HG03108 (cell line): Measurements from ENCODE around the gene PACSIN3.

ENCODE experiments used
- ATAC-seq: cut with Tn5 transposase; IDR thresholded peaks from one replicate; pipeline ENCODE4 v1.9.1; 2021; ENCODE audit warnings: moderate library complexity; ENCODE audit not compliant: unreplicated experiment

The PACSIN3 gene

DNA sequence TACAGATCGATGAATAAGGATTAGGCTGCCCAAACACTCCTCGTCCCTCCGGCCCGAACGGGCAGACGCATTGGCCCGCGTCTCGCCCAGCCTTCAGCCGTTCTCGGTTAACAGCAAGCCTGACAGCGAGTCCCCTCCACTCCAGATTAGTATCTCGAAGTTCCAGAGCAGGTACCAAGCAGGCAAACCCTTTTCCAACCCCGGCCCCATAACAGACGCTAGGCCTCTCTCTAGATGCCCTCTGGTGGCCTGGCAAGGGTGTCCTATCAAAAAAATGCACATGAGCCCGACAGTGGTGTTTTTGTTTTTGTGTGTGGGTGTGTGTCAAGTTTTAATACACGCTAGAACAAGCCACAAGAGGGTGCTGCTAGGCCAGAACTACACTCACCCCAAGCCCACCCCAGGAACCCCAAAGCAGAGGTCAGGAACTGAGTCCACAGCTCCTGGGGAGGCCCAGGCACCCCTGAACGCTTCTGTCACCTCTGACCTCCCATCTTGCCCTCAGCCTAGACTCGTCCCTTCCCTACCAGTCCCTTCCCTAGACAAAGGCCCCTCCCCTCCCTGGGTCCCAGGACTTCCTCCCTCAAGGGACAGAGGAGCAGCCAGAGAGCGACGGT lies 8.9 kb downstream of the PACSIN3 start:
- ATAC-seq = peak; percentile 35

DNA sequence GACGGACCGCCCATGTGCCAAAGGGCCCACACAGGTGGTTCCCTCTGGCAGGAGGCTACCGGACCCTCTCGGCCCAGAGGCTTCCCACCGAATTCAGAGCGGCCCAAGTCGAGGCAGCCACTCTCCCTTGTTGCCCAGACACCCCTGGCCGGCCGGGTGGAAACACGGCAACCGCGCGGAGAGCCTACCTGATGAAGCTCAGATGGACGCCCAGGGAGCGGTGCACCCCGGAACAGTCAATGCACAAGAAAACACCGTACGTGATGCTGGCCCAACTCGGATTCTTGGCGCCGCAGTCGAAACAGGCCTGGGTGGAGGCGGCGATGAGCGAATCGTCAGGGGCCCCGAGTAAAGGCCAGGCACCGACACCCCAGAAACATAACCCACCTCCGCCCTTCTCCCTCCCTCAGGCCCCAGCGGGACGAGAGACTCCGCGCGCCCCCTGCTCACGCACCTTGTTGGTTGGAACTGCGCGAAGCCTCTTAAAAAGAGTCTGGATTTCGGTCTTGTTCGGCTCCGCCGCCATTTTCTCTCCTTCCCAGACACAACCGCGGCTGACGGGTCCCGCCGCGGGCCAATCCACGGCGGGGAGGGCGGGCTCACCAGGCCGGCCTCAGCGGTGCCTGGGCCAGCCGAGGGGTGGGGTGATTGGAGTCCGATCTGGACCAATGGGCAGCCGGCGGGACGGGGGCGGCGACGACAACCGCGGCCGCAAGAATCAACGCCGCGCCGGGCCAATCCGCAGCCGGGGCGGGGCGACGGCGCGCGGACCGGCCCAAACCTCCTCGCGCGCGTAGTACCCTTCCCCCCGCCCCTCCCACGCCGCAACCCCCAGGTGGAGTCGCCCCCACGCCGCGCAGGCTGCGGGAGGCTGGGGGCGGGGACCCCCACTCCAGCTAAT lies 9.7 kb downstream of the PACSIN3 start, which contains the start of gene ARFGAP2:
Gene ARFGAP2, minus strand, starts transcription at position 552 of the 901 bp plus-strand sequence. Its CDS starts 26 bp downstream, at position 526.
- ATAC-seq = peak; percentile 92

- no peak for ATAC-seq
Measured at GRCh38 chr11:47175746-47176327, 10.4 kb downstream of the PACSIN3 start.

- no peak for ATAC-seq
Measured at GRCh38 chr11:47172740-47173336, 13.4 kb downstream of the PACSIN3 start.

DNA sequence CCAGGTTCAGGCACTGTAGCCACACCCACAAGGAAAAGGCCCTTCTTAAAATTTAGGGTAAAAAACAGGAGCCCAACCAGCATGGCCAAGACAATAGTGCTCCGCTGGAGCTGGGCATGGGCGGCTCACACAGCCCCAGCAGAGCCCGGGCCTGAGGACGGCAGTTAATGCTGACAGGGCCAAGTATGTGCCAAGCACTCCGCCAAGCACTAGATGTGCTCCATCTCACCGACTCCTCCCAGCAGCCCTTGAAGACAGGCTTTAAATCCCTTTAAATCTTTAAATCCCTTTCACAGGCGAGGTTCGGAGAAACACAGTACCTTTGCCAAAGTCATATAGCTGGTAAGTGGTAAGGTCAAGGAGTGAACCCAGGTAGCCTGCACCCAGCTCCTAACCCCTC lies 14.4 kb downstream of the PACSIN3 start:
- ATAC-seq = no peak

- no peak for ATAC-seq
Measured at GRCh38 chr11:47171061-47171838, 15.0 kb downstream of the PACSIN3 start.

DNA sequence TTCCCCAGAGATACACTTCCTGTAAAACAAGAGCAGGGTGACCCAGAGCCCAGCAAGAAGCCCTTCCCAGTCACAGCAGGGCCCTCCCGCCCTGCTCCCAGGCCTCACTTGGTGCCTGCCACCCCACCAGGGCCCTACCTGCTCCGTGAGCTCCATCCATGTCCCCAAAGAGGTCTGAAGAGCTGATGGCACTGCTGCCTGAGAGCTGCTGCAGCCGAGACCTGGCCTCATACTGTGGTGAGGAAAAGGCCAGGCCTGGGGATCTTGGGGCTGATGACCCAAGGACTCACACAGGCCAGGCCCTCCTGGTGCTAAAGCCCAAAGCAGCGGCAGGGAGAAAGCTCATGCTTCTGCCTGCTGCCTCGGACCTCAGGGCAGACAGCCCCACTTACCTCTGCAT lies 19.9 kb downstream of the PACSIN3 start:
- ATAC-seq = no peak

DNA sequence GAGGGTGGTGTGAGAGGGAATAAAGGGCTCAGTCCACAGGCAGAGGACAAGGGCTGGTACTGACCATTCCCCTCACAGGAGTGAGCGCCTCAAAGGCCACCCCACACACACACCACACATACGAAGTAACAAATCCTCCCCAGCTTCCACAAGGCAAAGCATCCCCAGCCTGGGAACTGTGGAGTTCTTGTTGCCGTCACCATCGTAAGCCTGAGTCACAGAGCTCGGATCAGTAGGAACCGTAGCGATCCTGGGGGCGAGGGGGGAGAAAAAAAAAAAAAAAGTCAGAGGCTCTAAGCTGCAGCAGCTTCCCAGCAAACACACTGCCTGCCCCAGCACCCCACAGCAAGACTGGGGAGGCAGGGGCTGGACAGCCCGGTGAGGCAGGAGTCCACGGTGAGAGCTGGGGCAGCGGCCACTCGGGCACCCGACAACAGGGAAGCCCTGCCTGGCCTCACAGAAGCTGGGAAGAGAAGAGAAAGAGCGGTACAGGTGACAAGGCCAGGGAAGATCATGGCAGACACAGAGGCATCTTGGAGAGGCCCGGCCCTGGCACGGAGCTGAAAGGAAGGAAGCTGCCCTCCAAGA lies 20.9 kb downstream of the PACSIN3 start:
- no peak for ATAC-seq

DNA sequence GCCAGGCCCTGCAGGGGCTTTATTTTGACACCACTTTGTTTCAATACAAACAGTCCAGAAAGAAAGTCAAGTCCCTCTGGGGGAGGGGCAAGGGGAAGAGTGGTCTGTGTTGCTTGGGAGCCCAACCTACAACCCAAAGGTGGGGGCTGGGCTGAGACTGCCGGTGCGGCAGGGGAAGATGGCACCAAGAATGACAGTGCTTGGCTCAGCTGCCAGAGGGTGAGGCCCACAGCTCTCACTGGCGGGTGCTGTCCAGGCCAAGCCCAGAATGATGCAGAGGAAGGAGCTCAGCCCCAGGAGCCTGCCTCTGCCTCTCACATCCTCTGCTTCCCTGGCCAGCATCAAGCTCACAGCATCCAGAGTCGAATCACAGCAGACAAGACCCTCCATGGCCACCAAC lies 21.9 kb downstream of the PACSIN3 start:
- ATAC-seq = no peak

GRCh38 chr11:47163898-47164297 lies 22.3 kb downstream of the PACSIN3 start:
- no peak for ATAC-seq

- no peak for ATAC-seq
Measured at GRCh38 chr11:47163193-47163592, 23.0 kb downstream of the PACSIN3 start.

GRCh38 chr11:47162426-47162825 lies 23.8 kb downstream of the PACSIN3 start:
- ATAC-seq = no peak

- no peak for ATAC-seq
Measured at GRCh38 chr11:47161890-47162289, 24.3 kb downstream of the PACSIN3 start.

DNA sequence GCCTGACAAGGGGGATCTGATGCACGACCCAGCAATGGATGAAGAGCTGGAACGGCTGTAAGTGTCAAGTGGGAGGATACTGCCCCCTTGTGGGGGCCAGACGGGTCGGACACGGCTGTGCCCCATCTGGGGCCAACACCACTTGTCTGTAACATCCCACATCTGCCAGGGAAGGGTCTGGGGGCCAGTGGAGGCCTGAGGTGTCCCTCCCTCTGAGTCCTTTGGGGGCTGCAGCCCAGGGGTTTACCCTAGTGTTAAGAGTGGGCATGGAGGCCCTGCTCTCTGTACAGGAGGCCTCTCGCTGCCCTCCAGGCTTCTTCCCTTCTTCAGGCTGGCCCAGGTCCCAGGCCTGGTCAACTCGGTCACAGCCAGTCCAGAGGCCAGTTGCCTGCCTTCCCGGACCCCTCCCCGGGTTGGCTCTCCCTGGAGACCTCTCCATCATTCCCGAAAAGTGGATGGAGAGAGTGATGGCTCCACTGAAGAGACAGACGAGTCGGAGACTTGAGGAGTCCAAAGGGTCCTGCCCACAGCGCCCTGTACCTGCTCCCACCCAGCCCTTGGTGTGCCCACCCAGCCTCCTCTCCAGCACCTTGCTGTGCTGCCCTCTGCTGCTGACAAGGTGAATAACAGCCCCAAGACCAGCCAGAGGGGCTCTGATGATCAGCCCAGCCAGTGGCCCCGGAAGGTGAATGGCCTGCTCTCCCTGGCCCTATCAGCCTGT lies 24.9 kb downstream of the PACSIN3 start:
- ATAC-seq = peak; percentile 42

DNA sequence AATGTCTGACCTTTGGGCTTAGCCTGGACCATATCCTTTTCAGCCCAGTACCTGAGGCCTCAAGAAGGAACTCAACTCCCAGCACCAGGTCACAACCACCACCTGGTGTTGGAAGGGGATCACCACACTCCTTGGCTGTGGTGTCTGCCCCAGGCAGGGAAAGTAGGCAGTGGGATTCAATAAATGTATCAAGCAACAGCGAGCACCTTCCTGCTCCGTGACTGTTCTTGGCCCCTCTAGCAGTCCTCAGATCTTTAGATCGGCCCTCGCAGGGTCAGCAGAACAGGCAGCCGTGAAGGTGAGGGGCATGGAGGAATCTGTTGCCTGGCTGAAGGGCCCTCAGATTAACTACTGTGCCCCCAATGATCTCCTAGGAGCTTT lies 25.5 kb downstream of the PACSIN3 start:
- no peak for ATAC-seq

GRCh38 chr11:47158242-47158641 lies 28.0 kb downstream of the PACSIN3 start:
- ATAC-seq = no peak

DNA sequence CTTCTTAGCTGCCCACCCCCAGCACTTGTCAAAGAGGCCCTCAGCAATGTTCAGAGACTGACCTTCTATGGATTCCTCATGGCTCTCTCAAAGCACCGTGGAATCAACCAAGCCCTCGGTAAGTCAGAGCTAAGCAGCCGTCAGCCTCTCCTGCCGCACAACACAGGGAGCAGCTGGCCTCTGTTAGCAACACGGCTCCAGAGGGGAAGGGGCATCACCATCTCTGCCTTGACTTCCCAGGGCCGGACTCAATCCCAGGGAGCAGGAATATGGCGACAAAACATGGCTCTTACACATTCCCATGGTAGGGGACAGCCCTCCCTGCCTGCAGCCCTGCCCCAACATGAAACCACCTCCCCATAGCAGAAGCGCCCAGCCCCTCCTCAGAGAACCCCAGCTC lies 28.4 kb downstream of the PACSIN3 start:
- no peak for ATAC-seq

DNA sequence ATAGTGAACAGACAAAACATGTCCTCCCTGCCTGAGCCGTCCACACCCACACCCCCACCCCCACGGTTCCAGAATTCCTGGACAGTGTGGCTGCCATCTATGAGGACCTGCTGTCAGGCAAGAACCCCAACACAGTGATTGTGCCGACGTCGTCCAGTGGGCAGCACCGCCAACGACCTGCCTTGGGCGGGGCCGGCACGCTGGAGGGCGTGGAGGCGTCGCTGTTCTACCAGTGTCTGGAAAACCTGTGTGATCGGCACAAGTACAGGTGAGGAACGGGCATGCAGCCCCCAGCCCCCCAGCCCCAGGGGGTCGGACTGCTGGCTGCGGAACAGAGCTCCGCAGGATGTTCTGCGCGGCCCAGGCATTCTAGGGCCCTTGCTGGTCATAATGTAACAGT lies 29.3 kb downstream of the PACSIN3 start:
- ATAC-seq = no peak

DNA sequence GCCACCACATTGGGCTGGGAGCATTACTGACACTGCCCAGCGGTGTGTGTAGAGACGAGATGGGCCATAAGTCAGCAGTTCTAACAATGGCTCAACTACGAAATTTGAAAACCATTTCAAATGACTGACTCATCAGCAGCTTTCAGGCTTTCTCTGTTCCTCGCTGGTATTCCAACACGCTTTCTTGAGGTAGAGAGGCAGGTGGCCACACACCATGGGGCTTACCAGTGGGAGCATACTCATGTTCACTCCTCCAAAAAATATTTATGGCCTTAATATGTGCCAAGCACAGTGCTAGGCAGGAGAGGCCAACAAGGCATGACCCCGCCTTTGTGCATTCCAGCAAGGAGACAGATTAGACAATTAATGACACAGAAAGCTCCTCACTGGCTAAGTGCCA lies 29.9 kb downstream of the PACSIN3 start:
- ATAC-seq = no peak

DNA sequence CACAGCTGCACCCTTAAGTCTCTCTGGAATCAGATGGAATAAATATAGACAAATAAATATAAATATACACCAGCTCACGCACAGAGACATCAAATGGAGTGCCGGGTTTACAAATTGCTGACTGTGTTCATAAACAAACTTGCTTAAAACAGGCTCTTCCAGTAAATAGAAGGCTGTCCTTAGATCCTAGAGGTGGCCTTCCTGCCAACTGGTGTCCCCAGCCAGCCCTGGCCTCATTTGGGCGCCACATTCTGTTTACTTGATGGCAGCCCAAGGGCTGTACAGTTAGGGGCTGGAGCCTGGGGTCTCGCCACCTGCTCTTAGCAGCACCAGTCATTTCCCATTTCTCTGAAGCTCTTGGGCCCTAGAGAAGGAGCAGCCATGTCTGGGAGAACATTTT lies 30.4 kb downstream of the PACSIN3 start:
- no peak for ATAC-seq
